GM23338 (cell line): ENCODE measurements around the gene MRPL27. TPM values are rescaled to one million over a fixed set of nuclear protein-coding genes. Genes with fewer than 3 reads are reported as not detected.

Source experiments
- ATAC-seq: fragments of 200-7000 bp; cut with Tn5 transposase; 3 replicates; pipeline ENCODE4 v1.9.1; 2020
- DNase-seq: peaks from one replicate; pipeline ENCODE4 v3.0.0-alpha.2; 2015; ENCODE audit warnings: low spot score
- H2AFZ ChIP-seq: fragments of 200-600 bp; sonication (generic); 2 replicates; pipeline ENCODE4 v1.8.0; 2016; ENCODE audit warnings: antibody characterized with exemption, mild to moderate bottlenecking, moderate library complexity
- H3F3A ChIP-seq: fragments of 200-600 bp; sonication (generic); replicated peaks from 2 replicates; pipeline ENCODE4 v1.8.0; 2017; ENCODE audit warnings: antibody characterized with exemption, mixed run types, low read depth
- H3K27ac ChIP-seq: fragments of 200-600 bp; sonication (generic); 2 replicates; pipeline ENCODE4 v1.6.1; 2016; ENCODE audit warnings: low read depth
- H3K27me3 ChIP-seq: fragments of 200-600 bp; sonication (generic); 2 replicates; pipeline ENCODE4 v1.8.0; 2016; ENCODE audit warnings: mild to moderate bottlenecking, mixed run types, moderate library complexity; ENCODE audit not compliant: insufficient read depth
- H3K36me3 ChIP-seq: fragments of 200-600 bp; sonication (generic); 2 replicates; pipeline ENCODE4 v1.8.0; 2016; ENCODE audit warnings: mild to moderate bottlenecking; ENCODE audit not compliant: insufficient read depth
- H3K4me1 ChIP-seq: fragments of 200-600 bp; sonication (generic); 2 replicates; pipeline ENCODE4 v1.8.0; 2016; ENCODE audit warnings: mild to moderate bottlenecking, moderate library complexity; ENCODE audit not compliant: insufficient read depth
- H3K4me2 ChIP-seq: fragments of 200-600 bp; sonication (generic); 2 replicates; pipeline ENCODE4 v1.7.1; 2017; ENCODE audit warnings: mixed run types
- H3K4me3 ChIP-seq: fragments of 200-600 bp; sonication (generic); 2 replicates; pipeline ENCODE4 v1.6.1; 2016; ENCODE audit warnings: mixed run types
- H3K79me2 ChIP-seq: fragments of 200-600 bp; sonication (generic); replicated peaks from 2 replicates; pipeline ENCODE4 v1.8.0; 2017; ENCODE audit warnings: mild to moderate bottlenecking; ENCODE audit not compliant: insufficient read depth
- H3K9me2 ChIP-seq: fragments of 200-600 bp; sonication (generic); 2 replicates; pipeline ENCODE4 v1.8.0; 2017; ENCODE audit not compliant: insufficient read depth
- H4K20me1 ChIP-seq: fragments of 200-600 bp; sonication (generic); replicated peaks from 2 replicates; pipeline ENCODE4 v1.8.0; 2017; ENCODE audit warnings: mild to moderate bottlenecking; ENCODE audit not compliant: insufficient read depth
- H3K27ac Mint-ChIP-seq: 2 replicates; pipeline ENCODE4 v1.8.0; 2020; ENCODE audit warnings: inconsistent platforms, mild to moderate bottlenecking, moderate library complexity, mixed read lengths
- H3K27me3 Mint-ChIP-seq: 3 replicates; pipeline ENCODE4 v1.8.0; 2022; ENCODE audit warnings: low read depth, mild to moderate bottlenecking, moderate library complexity, mixed read lengths, inconsistent platforms; ENCODE audit not compliant: insufficient read depth, poor library complexity
- H3K36me3 Mint-ChIP-seq: 3 replicates; pipeline ENCODE4 v1.8.0; 2021; ENCODE audit warnings: low read depth, mild to moderate bottlenecking, inconsistent platforms, moderate library complexity, mixed read lengths
- H3K4me1 Mint-ChIP-seq: 3 replicates; pipeline ENCODE4 v1.8.0; 2020; ENCODE audit warnings: mild to moderate bottlenecking, inconsistent platforms, mixed read lengths
- H3K4me3 Mint-ChIP-seq: 3 replicates; pipeline ENCODE4 v1.8.0; 2021; ENCODE audit warnings: moderate library complexity, mild to moderate bottlenecking, inconsistent platforms, mixed read lengths
- H3K9me3 Mint-ChIP-seq: 3 replicates; pipeline ENCODE4 v1.8.0; 2020; ENCODE audit warnings: moderate library complexity, mild to moderate bottlenecking, inconsistent platforms, mixed read lengths
- CREB1 ChIP-seq: fragments of 250-450 bp; sonication (Bioruptor Pico); IDR thresholded peaks from 2 replicates; pipeline ENCODE4 v1.5.0; 2020; ENCODE audit warnings: low read depth, mild to moderate bottlenecking, moderate library complexity
- CTCF ChIP-seq, 2 experiments: fragments of 200-600 bp in 1 of 2; sonication (generic) in 1 of 2; conservative IDR thresholded peaks; 2 replicates each; pipeline versions ENCODE4 v1.5.1 to v1.6.1; 2016 to 2017; ENCODE audit warnings: antibody characterized with exemption in 2 of 2, low read depth in 2 of 2, mild to moderate bottlenecking in 2 of 2, moderate library complexity in 1 of 2
- EZH2 ChIP-seq: fragments of 200-600 bp; sonication (generic); IDR thresholded peaks from one replicate; pipeline ENCODE4 v1.8.0; 2017; ENCODE audit warnings: antibody characterized with exemption, mild to moderate bottlenecking, low read depth; ENCODE audit not compliant: unreplicated experiment
- JUNB ChIP-seq: IDR thresholded peaks from one replicate; pipeline ENCODE4 v1.6.1; 2016; ENCODE audit warnings: antibody characterized with exemption; ENCODE audit not compliant: unreplicated experiment
- NANOG ChIP-seq: IDR thresholded peaks from 2 replicates; pipeline ENCODE4 v1.6.1; 2016; ENCODE audit warnings: antibody characterized with exemption, borderline replicate concordance
- POLR2AphosphoS5 ChIP-seq: IDR thresholded peaks from 2 replicates; pipeline ENCODE4 v1.6.1; 2016; ENCODE audit warnings: antibody characterized with exemption, low read depth
- REST ChIP-seq: IDR thresholded peaks from one replicate; pipeline ENCODE4 v1.6.1; 2018; ENCODE audit warnings: antibody characterized with exemption; ENCODE audit not compliant: unreplicated experiment
- STAT1 ChIP-seq: IDR thresholded peaks from one replicate; pipeline ENCODE4 v1.6.1; 2016; ENCODE audit warnings: antibody characterized with exemption; ENCODE audit not compliant: unreplicated experiment
- ZNF114 ChIP-seq: fragments of 250-450 bp; sonication (Bioruptor Pico); IDR thresholded peaks from 2 replicates; pipeline ENCODE4 v1.5.0; 2020; ENCODE audit warnings: mild to moderate bottlenecking, moderate library complexity
- polyA plus RNA-seq: library from polyadenylated mRNA; unstranded; fragments of >200 nt; fragmentation: Nextera tagmentation; extraction: Ambion mirVana; gene quantifications from 2 replicates; pipeline ENCODE4 v1.2.1, GENCODE V29; 2016
- total RNA-seq: library from RNA; depleted of rRNA; stranded (reverse); fragments of >200 nt; shearing (Covaris generic); gene quantifications from 2 replicates; pipeline ENCODE4 v1.2.3, GENCODE V29; 2014
- TF ChIP-seq, protein P1 (sequence below): IDR thresholded peaks from 2 replicates; pipeline ENCODE4 v1.6.1; 2016; ENCODE audit warnings: antibody characterized with exemption

The MRPL27 gene
- total and polyA plus RNA-seq, 2 experiments from 2014 or later: 74.3 to 227 TPM

DNA sequence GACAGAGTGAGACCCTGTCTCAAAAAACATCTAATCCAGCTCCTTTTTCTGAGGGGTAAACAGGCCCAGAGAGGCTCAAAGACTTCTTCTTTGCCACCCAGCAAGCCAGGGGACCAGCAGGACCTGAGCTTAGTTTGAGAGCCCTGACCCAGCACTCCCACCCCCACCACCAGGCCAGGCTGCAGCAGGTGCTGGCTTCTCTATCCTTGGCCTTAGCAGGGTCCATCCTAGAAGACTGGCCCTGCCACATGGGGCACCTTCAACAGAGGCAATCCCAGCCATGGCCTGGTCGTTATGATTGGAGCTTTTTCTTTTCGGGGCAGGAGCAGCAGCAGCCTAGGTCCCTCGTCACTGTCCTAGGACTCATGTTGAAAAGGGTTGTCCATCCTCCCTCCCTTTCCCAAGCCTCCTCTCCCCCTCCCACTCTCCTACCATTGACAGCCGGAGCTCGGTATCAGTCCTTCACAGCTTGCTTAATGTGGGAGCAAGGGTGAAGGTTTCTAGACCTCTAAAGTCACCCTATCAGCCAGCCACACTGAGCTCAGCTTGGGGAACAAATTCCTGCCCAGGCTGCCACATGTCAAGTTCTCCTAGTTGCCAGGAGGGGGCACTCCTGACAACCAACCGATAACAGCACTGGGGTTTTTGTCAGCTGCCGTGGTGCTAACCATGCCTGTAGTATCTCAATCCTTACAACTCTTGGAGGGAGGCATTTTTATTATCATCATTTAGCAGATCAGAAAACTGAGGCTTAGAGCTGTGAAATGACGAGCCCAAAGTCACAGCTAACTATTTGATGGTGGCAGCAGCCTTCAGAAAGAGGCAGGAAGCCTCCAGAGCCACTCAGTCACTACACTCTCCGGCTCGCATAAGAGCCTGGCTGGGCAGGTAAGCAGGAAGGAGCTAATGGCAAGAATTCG is 11.2 kb downstream of the MRPL27 start:
- H3K9me3 Mint-ChIP-seq: no peaks in the 10 kb centered on the region; the same call in 2 of the 3 replicates
- peak; percentile 48 for ATAC-seq
- peaks cover 28% of the 10 kb centered on the region for H3K36me3 Mint-ChIP-seq
- peak overlapping the region; percentile 1; the same call in 1 of the 2 replicates for H3K4me2 ChIP-seq
- peaks cover 12% of the 10 kb centered on the region for H3K27me3 Mint-ChIP-seq
- peaks cover 19% of the 10 kb centered on the region for H3K4me1 ChIP-seq
- no peak overlapping the region for H3K4me3 ChIP-seq
- H3K9me2 ChIP-seq: no peaks in the 10 kb centered on the region
- no peaks in the 10 kb centered on the region for H3F3A ChIP-seq
- no peak for TF ChIP-seq STAT1
- peak; percentile 53 for TF ChIP-seq POLR2AphosphoS5
- TF ChIP-seq, protein P1, sequence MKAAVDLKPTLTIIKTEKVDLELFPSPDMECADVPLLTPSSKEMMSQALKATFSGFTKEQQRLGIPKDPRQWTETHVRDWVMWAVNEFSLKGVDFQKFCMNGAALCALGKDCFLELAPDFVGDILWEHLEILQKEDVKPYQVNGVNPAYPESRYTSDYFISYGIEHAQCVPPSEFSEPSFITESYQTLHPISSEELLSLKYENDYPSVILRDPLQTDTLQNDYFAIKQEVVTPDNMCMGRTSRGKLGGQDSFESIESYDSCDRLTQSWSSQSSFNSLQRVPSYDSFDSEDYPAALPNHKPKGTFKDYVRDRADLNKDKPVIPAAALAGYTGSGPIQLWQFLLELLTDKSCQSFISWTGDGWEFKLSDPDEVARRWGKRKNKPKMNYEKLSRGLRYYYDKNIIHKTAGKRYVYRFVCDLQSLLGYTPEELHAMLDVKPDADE: no peak
- TF ChIP-seq CTCF (conservative IDR thresholded peaks at IDR 0.05; ENCODE audit: low read depth in 2 of 2): peak; percentile 81 to 82
- TF ChIP-seq CREB1: no peak
- H3K36me3 ChIP-seq: no peaks in the 10 kb centered on the region
- peak; percentile 84 for DNase-seq
- H3K27ac Mint-ChIP-seq: 0 out of 2 replicates have a peak overlapping the region, but pooled peaks have one; percentile 37
- H2AFZ ChIP-seq: no peak overlapping the region
- no peaks in the 10 kb centered on the region; the same call in 1 of the 2 replicates for H4K20me1 ChIP-seq
- no peak overlapping the region; the same call in 2 of the 3 replicates for H3K4me3 Mint-ChIP-seq
- H3K4me1 Mint-ChIP-seq: peaks cover 35% of the 10 kb centered on the region
- H3K79me2 ChIP-seq: no peaks in the 10 kb centered on the region
- 0 out of 2 replicates have a peak overlapping the region, but pooled peaks have one; percentile 9 for H3K27ac ChIP-seq
- H3K27me3 ChIP-seq: no peaks in the 10 kb centered on the region

DNA sequence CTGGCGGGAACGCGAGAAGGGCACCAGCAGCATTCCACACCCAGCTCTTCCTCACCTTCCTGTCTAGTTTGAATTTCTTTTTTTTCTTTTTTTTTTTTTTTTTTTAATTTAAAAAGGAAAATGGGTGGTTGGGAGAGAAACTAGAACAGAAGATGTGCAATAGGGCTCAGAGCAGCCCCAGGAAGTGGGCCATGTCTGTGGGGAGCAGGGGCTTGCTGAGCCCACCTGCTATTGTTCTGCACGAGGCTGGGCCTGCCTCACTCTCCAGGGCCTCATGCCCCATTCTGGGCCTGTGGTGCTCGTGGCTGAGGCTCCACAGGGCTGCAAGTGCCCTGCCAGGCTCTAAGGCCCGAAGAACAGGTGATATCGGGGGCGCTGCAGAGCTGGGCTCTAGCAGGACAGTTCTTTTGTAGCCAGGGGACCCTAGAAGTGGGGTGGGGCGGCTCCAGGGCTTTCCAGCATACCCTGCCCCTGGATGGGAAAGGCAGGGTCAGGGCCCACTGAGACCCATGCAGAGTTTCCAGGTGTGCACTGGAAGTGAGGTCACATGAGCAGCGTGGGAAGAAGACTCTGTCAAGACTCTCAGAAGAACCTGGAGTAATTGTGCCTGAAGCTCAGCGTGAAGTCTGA is 12.4 kb downstream of the MRPL27 start:
- Histone ChIP-seq H3K4me2 (no peak overlapping the region), H3K4me3 (no peak overlapping the region), H3K4me1 (peaks cover 19% of the 10 kb centered on the region), H3F3A (no peaks in the 10 kb centered on the region), H2AFZ (no peak overlapping the region), H3K9me2 (no peaks in the 10 kb centered on the region), H4K20me1 (no peaks in the 10 kb centered on the region; the same call in 1 of the 2 replicates), H3K27me3 (no peaks in the 10 kb centered on the region), H3K79me2 (no peaks in the 10 kb centered on the region), H3K27ac (no peak overlapping the region), H3K36me3 (no peaks in the 10 kb centered on the region)
- no peaks in the 10 kb centered on the region; the same call in 2 of the 3 replicates for H3K9me3 Mint-ChIP-seq
- peaks cover 37% of the 10 kb centered on the region for H3K36me3 Mint-ChIP-seq
- ATAC-seq: no peak
- DNase-seq: no peak
- H3K4me1 Mint-ChIP-seq: peaks cover 33% of the 10 kb centered on the region
- H3K27ac Mint-ChIP-seq: no peak overlapping the region
- no peak overlapping the region for H3K4me3 Mint-ChIP-seq
- peaks cover 12% of the 10 kb centered on the region for H3K27me3 Mint-ChIP-seq
- TF ChIP-seq ZNF114 (CRISPR knock-in tag): no peak
- TF ChIP-seq POLR2AphosphoS5: no peak
- TF ChIP-seq NANOG: no peak
- no peak for TF ChIP-seq REST
- TF ChIP-seq JUNB: no peak
- TF ChIP-seq, protein P1: no peak
- TF ChIP-seq EZH2: no peak
- TF ChIP-seq STAT1: no peak
